ENCODE measurements around the gene SYTL3.
A peak's percentile ranks its signal among the peaks of the same experiment; 100 is the strongest.

Gene SYTL3

DNA sequence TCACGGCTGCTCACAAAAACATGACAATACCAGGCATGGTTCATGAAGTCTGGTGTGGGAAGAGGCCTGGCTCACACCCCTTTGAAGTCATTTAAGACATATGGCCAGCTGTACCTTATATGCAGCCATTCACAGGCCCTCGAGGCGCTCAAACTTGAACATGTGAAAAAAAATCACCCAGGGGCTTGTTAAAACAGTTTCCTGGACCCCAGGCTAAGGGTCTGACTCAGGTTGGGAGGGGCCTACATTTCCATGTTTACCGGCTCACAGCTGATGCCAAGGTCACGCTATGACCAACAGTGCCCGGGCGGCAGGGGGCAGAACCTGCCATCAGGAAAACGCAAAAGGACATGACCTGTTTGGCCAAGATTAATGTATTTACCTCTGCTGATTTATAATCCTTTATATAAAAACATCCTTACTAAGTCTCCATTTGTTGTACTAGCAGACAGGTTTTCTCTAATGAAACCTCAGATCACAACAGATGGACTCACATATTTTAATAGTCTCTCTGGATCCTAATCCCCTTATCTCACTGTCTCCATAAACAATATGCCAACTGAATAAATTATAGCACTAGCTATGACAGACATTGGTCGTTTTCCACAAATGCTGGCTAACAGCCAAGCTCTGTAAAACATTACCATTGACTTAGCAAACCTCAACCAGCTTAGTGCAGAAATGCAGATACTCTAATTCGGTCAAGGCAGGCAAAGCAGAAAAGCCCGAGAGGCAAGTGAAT lies 149.4 kb downstream of the SYTL3 start:
- TF ChIP-seq, protein P1, sequence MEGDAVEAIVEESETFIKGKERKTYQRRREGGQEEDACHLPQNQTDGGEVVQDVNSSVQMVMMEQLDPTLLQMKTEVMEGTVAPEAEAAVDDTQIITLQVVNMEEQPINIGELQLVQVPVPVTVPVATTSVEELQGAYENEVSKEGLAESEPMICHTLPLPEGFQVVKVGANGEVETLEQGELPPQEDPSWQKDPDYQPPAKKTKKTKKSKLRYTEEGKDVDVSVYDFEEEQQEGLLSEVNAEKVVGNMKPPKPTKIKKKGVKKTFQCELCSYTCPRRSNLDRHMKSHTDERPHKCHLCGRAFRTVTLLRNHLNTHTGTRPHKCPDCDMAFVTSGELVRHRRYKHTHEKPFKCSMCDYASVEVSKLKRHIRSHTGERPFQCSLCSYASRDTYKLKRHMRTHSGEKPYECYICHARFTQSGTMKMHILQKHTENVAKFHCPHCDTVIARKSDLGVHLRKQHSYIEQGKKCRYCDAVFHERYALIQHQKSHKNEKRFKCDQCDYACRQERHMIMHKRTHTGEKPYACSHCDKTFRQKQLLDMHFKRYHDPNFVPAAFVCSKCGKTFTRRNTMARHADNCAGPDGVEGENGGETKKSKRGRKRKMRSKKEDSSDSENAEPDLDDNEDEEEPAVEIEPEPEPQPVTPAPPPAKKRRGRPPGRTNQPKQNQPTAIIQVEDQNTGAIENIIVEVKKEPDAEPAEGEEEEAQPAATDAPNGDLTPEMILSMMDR (IDR thresholded peaks at IDR 0.05; ENCODE audit: insufficient read depth, low read depth, low read length, missing control alignments), result no peak
- H3K4me3 ChIP-seq (ENCODE audit: low read length), result no peak overlapping the region
- DNase-seq (ENCODE audit: low read depth), result peak; percentile 60

DNA sequence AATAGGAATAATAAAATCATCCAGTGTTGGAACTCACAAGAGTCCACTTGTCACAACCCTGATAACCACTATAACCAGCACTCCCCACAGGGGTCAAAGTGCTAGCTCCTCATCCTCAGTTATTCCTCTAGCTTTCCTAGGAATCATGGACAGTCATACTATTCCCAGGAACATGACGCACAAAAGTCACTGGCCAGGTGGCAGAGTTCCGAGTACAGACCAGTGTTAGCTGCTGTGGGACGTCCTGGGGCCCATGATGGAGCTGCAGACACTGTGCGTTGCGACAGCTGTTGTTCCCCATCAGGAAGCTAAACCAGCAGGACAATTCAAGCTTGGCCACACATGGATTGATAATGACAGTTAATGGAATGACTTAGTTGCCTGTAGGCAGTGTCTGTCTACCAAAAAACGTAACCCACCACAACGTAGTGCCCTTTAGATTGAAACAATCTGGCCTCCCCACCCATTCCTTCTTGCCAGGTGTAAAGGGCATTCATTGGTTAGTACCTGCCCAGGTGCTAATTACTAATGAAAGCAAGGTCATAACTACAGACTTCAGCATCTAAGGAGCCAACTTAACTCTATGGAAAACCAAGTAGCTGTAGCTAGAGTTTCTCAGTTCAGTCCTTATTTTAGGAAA lies 151.9 kb downstream of the SYTL3 start:
- no peak for DNase-seq (ENCODE audit: low read depth)

DNA sequence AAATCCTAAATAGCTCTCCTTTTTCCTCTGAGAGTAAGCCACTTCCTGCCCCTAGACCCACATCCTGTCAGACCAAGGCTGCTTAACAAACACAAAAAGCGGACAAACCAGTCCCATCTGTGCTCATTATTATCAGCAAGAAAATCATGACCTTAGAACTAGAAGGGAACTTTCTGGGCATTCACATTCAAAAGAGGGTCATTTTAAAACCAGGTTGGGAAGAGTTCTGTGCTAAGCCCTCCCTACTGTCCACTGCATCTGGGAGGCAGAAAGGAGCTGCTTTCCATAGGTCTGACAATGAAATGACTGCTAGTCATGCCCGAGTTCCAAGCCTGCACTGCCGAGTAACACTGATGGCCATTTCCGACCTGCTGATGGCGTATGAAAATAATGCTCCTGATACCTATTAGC lies 153.9 kb downstream of the SYTL3 start:
- H3K4me3 ChIP-seq (ENCODE audit: low read length), result no peak overlapping the region
- TF ChIP-seq, protein P1 (IDR thresholded peaks at IDR 0.05; ENCODE audit: insufficient read depth, low read depth, low read length, missing control alignments), result no peak
- peak; percentile 63 for DNase-seq (ENCODE audit: low read depth)

More for the DNA sequence above, 151.9 kb downstream of the SYTL3 start:
- TF ChIP-seq, protein P1 (IDR thresholded peaks at IDR 0.05; ENCODE audit: insufficient read depth, low read depth, low read length, missing control alignments), result no peak
- no peak overlapping the region for H3K4me3 ChIP-seq (ENCODE audit: low read length)

DNA sequence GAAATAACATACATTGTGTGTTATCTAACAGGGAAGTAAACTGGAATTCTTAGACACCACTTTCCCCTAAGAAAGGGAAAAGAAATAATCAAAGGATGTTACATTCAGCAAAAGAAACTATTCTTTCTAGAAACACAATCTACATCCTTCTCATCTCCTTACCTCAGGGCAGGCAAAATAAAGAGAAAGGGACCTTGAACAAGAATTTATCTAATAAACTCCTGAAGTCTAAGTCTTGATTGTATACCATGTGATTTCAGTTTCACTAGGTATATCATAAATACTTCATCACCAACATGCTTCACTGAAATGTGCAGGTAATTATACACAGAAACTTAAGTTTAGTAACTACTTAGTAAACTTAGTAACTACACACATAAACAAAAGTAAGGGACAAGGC lies 154.4 kb downstream of the SYTL3 start:
- TF ChIP-seq, protein P1 (IDR thresholded peaks at IDR 0.05; ENCODE audit: insufficient read depth, low read depth, low read length, missing control alignments), result no peak
- no peak for DNase-seq (ENCODE audit: low read depth)
- H3K4me3 ChIP-seq (ENCODE audit: low read length), result no peak overlapping the region

DNA sequence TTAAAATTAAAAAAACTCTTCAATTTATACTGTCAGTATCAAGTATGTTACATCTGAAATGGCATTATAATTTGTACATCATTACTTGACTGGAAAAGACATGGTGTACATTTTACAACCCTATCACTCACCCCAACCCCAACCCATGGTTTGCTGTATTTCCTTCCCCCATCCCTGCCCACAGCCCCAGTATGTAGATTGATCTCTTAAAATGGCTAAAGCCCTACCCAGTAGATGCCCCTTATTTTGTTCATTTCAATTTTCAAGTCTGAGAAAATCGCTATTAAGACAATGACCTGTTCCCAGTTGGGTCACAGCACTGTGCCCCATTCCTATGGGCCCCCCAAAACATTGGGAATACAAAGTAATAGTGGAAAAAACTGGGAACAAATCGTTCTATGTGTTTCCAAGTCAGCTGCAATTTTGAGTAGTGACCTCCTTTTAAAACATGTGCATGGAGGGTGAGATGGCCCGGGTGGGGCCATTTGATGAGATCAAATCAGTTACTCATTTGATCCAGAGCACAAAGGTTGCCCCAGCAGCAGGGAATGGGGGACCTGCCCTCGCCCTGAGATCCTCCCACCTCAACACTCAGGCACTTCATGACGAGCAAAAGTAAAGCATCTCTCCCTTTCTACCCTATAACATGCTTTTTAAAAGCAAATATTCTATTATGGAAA lies 156.0 kb downstream of the SYTL3 start:
- no peak overlapping the region for H3K4me3 ChIP-seq (ENCODE audit: low read length)
- DNase-seq (ENCODE audit: low read depth), result no peak
- TF ChIP-seq, protein P1 (IDR thresholded peaks at IDR 0.05; ENCODE audit: insufficient read depth, low read depth, low read length, missing control alignments), result no peak

DNA sequence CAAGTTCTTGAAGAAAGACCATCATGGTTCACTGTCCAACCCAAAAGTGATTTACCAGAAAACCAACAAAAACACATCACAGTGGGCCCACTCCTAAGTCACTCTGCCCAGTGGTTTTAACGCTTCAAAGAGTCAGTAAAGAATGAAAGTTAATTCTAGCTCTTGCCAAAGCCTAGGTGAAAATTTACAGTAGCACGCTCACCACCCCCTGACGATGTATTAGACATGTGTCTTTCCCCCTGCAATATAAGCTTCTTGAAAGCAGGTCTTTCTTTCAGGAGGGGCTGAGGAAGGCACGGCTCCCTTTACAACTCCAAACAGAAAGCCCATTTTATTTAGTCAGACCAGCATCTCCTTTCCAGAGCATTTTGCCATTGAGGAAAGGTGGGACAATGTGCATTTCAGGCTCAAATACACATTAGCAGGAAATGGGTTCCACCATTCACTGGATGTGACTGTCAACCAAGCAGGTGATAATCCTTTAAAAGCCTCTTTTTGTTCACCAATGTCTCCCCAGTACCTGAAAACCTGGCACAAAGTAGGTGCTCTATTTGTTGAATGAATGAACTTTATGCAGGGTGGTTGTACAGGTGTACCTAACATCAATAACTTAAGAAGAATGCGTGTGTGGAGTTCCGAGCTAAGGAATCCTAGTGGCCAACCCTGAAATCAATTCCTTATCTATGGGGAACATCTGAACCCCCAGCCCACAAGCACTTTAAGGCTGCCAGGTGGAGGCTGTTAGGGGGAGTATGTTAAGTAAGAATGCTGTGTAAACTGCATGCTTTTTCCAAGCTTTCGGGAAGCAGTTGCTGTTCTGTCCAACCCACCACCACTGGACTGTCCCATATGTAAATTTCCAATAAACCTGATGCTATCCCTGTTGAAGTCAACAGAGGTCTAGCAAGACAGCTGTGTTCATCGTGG lies 157.9 kb downstream of the SYTL3 start:
- DNase-seq (ENCODE audit: low read depth), result no peak
- no peak overlapping the region for H3K4me3 ChIP-seq (ENCODE audit: low read length)
- TF ChIP-seq, protein P1 (IDR thresholded peaks at IDR 0.05; ENCODE audit: insufficient read depth, low read depth, low read length, missing control alignments), result no peak
